HFF-Myc (cell line): ENCODE measurements around the gene EGLN2.
"Not testable (repeated sequence)": the region's sequence is repeated elsewhere in the genome, so short reads cannot be mapped to it uniquely, and the experiment has no call there.

Source experiments
- DNase-seq: peaks from one replicate; pipeline ENCODE4 v3.0.0-alpha.2; 2011; ENCODE audit warnings: low read depth; ENCODE audit errors: extremely low read depth
- H3K4me3 ChIP-seq: replicated peaks from 2 replicates; pipeline ENCODE4 v1.5.1; 2011; ENCODE audit warnings: low read depth, mild to moderate bottlenecking, control low read depth, low read length
- CTCF ChIP-seq: IDR thresholded peaks from 2 replicates; pipeline ENCODE4 v1.5.1; 2012; ENCODE audit warnings: mild to moderate bottlenecking, low read depth, low read length, control low read depth; ENCODE audit errors: missing control alignments

Gene EGLN2

GRCh38 chr19:40825460-40826095 lies 26.6 kb downstream of the EGLN2 start:
- H3K4me3 ChIP-seq, DNase-seq: not testable (repeated sequence)

GRCh38 chr19:40826312-40826698 lies 27.3 kb downstream of the EGLN2 start:
- H3K4me3 ChIP-seq, DNase-seq: not testable (repeated sequence)

- not testable (repeated sequence) for H3K4me3 ChIP-seq
- peak; percentile 19 for DNase-seq
Measured at GRCh38 chr19:40826699-40827385, 27.9 kb downstream of the EGLN2 start.

- DNase-seq, result no peak
- H3K4me3 ChIP-seq, result no peak overlapping the region
- no peak for TF ChIP-seq CTCF
Measured at GRCh38 chr19:40827386-40828247, 28.6 kb downstream of the EGLN2 start.

GRCh38 chr19:40829205-40829604 lies 30.2 kb downstream of the EGLN2 start:
- no peak for TF ChIP-seq CTCF
- DNase-seq, result no peak
- no peak overlapping the region for H3K4me3 ChIP-seq

GRCh38 chr19:40830741-40831140 lies 31.8 kb downstream of the EGLN2 start:
- not testable (repeated sequence) for H3K4me3 ChIP-seq

GRCh38 chr19:40831502-40832430 lies 32.8 kb downstream of the EGLN2 start:
- H3K4me3 ChIP-seq, result no peak overlapping the region
- TF ChIP-seq CTCF, result no peak
- DNase-seq, result peak; percentile 95

More at GRCh38 chr19:40830741-40831140, 31.8 kb downstream of the EGLN2 start:
- DNase-seq, result not testable (repeated sequence)

- H3K4me3 ChIP-seq, DNase-seq: not testable (repeated sequence)
Measured at GRCh38 chr19:40832431-40832790, 33.4 kb downstream of the EGLN2 start.

GRCh38 chr19:40833728-40834533 lies 34.9 kb downstream of the EGLN2 start:
- not testable (repeated sequence) for DNase-seq

More at GRCh38 chr19:40833728-40834533, 34.9 kb downstream of the EGLN2 start:
- not testable (repeated sequence) for H3K4me3 ChIP-seq
